K562 (cell line): ENCODE data around the gene PRRC2A. TPM values are rescaled to one million over a fixed set of nuclear protein-coding genes. Genes with fewer than 3 reads are reported as not detected.

Experiments
- BDP1 ChIP-seq: IDR thresholded peaks from 3 replicates; pipeline ENCODE4 v1.6.1; 2011; ENCODE audit not compliant: insufficient read length, insufficient read depth
- CBX2 ChIP-seq: fragments of 200-600 bp; sonication (generic); IDR thresholded peaks from one replicate; pipeline ENCODE4 v1.6.1; 2012; ENCODE audit warnings: mild to moderate bottlenecking, low read length, inconsistent platforms; ENCODE audit not compliant: insufficient read depth, poor library complexity, severe bottlenecking
- CC2D1A ChIP-seq: fragments of 450-650 bp; IDR thresholded peaks from 2 replicates; pipeline ENCODE4 v1.6.1; 2017; ENCODE audit warnings: mild to moderate bottlenecking
- FOXJ3 ChIP-seq: sonication (generic); formaldehyde crosslinking; IDR thresholded peaks from 2 replicates; pipeline ENCODE4 v1.4.0; 2020; ENCODE audit warnings: mild to moderate bottlenecking, missing genetic modification reagents
- TFE3 ChIP-seq: fragments of 450-650 bp; formaldehyde crosslinking; IDR thresholded peaks from 2 replicates; pipeline ENCODE4 v1.4.0; 2020; ENCODE audit warnings: mild to moderate bottlenecking, mixed read lengths
- XRCC4 ChIP-seq: IDR thresholded peaks from one replicate; pipeline ENCODE4 v1.6.1; 2011; ENCODE audit not compliant: insufficient read depth, insufficient read length; ENCODE audit errors: extremely low read depth
- ZBTB1 ChIP-seq: sonication (generic); formaldehyde crosslinking; IDR thresholded peaks from 2 replicates; pipeline ENCODE4 v1.8.1; 2023; ENCODE audit warnings: missing genetic modification reagents, low read depth, mild to moderate bottlenecking, borderline replicate concordance
- ZBTB40 ChIP-seq, 2 experiments: fragments of 450-650 bp in 1 of 2; sonication (generic) in 1 of 2; formaldehyde crosslinking in 1 of 2; IDR thresholded peaks; 2 replicates each; pipeline versions ENCODE4 v1.7.1 to v1.9.0; 2016 to 2022; ENCODE audit warnings: inconsistent platforms in 1 of 2, mild to moderate bottlenecking in 1 of 2, missing genetic modification reagents in 1 of 2
- ZNF24 ChIP-seq: fragments of 450-650 bp; IDR thresholded peaks from 2 replicates; pipeline ENCODE4 v1.6.1; 2016
- ZNF639 ChIP-seq, 2 experiments: fragments of 200-800 bp in 1 of 2; sonication (Bioruptor generic) in 1 of 2; sonication (generic) in 1 of 2; formaldehyde crosslinking in 1 of 2; IDR thresholded peaks in 1 of 2; conservative IDR thresholded peaks in 1 of 2; 2 replicates each; pipeline versions ENCODE4 v1.5.0 to v1.6.1; 2016 to 2020; ENCODE audit warnings: missing compliant biosample characterization in 1 of 2, missing genetic modification characterization in 1 of 2, missing genetic modification reagents in 1 of 2
- ZNF830 ChIP-seq: fragments of 250-450 bp; sonication (Bioruptor Pico); IDR thresholded peaks from 2 replicates; pipeline ENCODE4 v1.5.0; 2021; ENCODE audit warnings: mild to moderate bottlenecking
- polyA plus RNA-seq, 8 experiments: library from polyadenylated mRNA; depleted of rRNA in 4 of 8; stranded (reverse) in 5 of 8; unstranded in 3 of 8; fragments of >200 nt; fragmentation: Nextera tagmentation in 2 of 8; fragmentation: Illumina TruSeq in 1 of 8; extraction: Ambion mirVana in 2 of 8; extraction: Trizol in 1 of 8; gene quantifications; 2 replicates each; pipeline versions ENCODE4 v1.2.1 to v1.2.3, GENCODE V29; 2011 to 2014; ENCODE audit warnings: inconsistent platforms in 1 of 8, missing spikeins in 1 of 8
- total RNA-seq, 7 experiments: library from RNA; depleted of rRNA in 6 of 7; stranded (reverse); fragments of >200 nt in 6 of 7; fragmentation: Illumina TruSeq in 2 of 7; extraction: Trizol in 2 of 7; gene quantifications; 2 replicates each; pipeline versions ENCODE4 v1.2.1 to v1.2.3, GENCODE V29; 2011 to 2021; ENCODE audit warnings: low replicate concordance in 1 of 7

The PRRC2A gene
- total and polyA plus RNA-seq, 9 of the 15 experiments (the other 6 are each of a cell fraction or from before 2014, with no cell fraction given), result 1.0 to 332 (median 63.0) TPM

- no peak for TF ChIP-seq ZBTB1 (CRISPR knock-in tag)
- no peak for TF ChIP-seq BDP1
- TF ChIP-seq FOXJ3 (CRISPR knock-in tag), result no peak
- no peak for TF ChIP-seq CBX2
- TF ChIP-seq CC2D1A, result no peak; the same call in 1 of the 2 replicates
- no peak for TF ChIP-seq ZNF830
- no peak for TF ChIP-seq ZBTB40 (IDR thresholded peaks at IDR 0.05)
- no peak for TF ChIP-seq ZBTB40 (CRISPR knock-in tag; IDR thresholded peaks at IDR 0.05)
- no peak for TF ChIP-seq ZNF639 (CRISPR knock-in tag; conservative IDR thresholded peaks at IDR 0.05 in 1 of 2, IDR thresholded peaks at IDR 0.05 in 1 of 2)
- TF ChIP-seq TFE3 (CRISPR knock-in tag), result no peak
- TF ChIP-seq ZNF24, result no peak
- TF ChIP-seq XRCC4, result no peak
These were observed 43.7 kb downstream of the PRRC2A start (continued) for GRCh38 chr6:31663961-31664789.
